Measurements from ENCODE around the gene MIOS. TPM values are rescaled to one million over a fixed set of nuclear protein-coding genes. Genes with fewer than 3 reads are reported as not detected.

The MIOS gene
- total and polyA plus RNA-seq, 2 of the 8 experiments (the other 6 are each of a cell fraction or from before 2014, with no cell fraction given), result 15.5 to 50.7 TPM

DNA sequence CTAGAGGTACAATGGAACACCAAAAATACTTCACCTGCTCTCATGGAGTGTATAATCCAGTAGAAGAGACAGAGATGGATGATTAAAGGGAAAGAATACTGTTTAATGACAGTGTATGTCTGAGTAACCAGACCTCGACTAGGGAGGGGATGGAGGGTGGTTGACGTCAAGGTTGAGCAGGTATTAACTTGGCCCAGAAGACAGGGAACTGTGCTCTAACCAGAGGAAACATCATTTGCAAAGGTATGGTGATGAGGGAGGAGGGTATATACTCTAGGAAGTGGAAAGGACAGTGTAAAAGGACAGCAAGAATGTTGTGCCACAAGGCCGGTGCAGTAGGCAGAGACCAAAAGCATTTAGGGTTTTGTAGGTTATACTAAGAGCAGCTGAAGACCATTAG, 2.9 kb downstream of the MIOS start (continued):
- TF ChIP-seq, protein P1, sequence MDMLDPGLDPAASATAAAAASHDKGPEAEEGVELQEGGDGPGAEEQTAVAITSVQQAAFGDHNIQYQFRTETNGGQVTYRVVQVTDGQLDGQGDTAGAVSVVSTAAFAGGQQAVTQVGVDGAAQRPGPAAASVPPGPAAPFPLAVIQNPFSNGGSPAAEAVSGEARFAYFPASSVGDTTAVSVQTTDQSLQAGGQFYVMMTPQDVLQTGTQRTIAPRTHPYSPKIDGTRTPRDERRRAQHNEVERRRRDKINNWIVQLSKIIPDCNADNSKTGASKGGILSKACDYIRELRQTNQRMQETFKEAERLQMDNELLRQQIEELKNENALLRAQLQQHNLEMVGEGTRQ (IDR thresholded peaks at IDR 0.05; ENCODE audit: low read length), result no peak

All from H1 (cell line).